Stimulated activated memory B cell treated with anti-CD40 and anti-IgM and Interleukin-4, amounts not matched to agents 10 μg/mL and 1 μg/mL and 100 μg/mL, for 72 hours (primary cell): Measurements from ENCODE around the gene DOK7.

ENCODE experiments used
- ATAC-seq: fragments of 150-1000 bp; cut with Tn5 transposase; 2 replicates; pipeline ENCODE4 v1.10.0; 2021
- H3K27ac Mint-ChIP-seq: one replicate; pipeline ENCODE4 v1.8.0; 2022; ENCODE audit warnings: mild to moderate bottlenecking, mixed read lengths
- H3K27me3 Mint-ChIP-seq: one replicate; pipeline ENCODE4 v1.8.0; 2022; ENCODE audit warnings: mixed read lengths
- H3K36me3 Mint-ChIP-seq: one replicate; pipeline ENCODE4 v1.8.0; 2022; ENCODE audit warnings: mixed read lengths
- H3K4me1 Mint-ChIP-seq: one replicate; pipeline ENCODE4 v1.8.0; 2022; ENCODE audit warnings: mixed read lengths
- H3K4me3 Mint-ChIP-seq: one replicate; pipeline ENCODE4 v1.8.0; 2022; ENCODE audit warnings: mild to moderate bottlenecking, moderate library complexity, mixed read lengths
- H3K9me3 Mint-ChIP-seq: one replicate; pipeline ENCODE4 v1.8.0; 2022; ENCODE audit warnings: mixed read lengths

Gene DOK7

GRCh38 chr4:3462321-3462789, 751 bp upstream of the DOK7 start:
- peak overlapping the region; percentile 65 for H3K4me3 Mint-ChIP-seq
- H3K36me3 Mint-ChIP-seq, result no peaks in the 10 kb centered on the region
- peaks cover 13% of the 10 kb centered on the region for H3K4me1 Mint-ChIP-seq
- peak overlapping the region; percentile 60 for H3K27ac Mint-ChIP-seq
- ATAC-seq, result no peak
- H3K27me3 Mint-ChIP-seq, result peaks cover 40% of the 10 kb centered on the region
- peaks cover 4% of the 10 kb centered on the region for H3K9me3 Mint-ChIP-seq

GRCh38 chr4:3463556-3464348, 646 bp downstream of the DOK7 start:
- Mint-ChIP-seq H3K4me1 (peaks cover 13% of the 10 kb centered on the region), H3K27ac (no peak overlapping the region), H3K9me3 (peaks cover 4% of the 10 kb centered on the region), H3K4me3 (no peak overlapping the region), H3K36me3 (no peaks in the 10 kb centered on the region), H3K27me3 (peaks cover 40% of the 10 kb centered on the region)
- no peak for ATAC-seq

- Mint-ChIP-seq H3K4me3 (no peak overlapping the region), H3K36me3 (no peaks in the 10 kb centered on the region), H3K27me3 (peaks cover 40% of the 10 kb centered on the region), H3K27ac (no peak overlapping the region), H3K4me1 (peaks cover 13% of the 10 kb centered on the region), H3K9me3 (peaks cover 4% of the 10 kb centered on the region)
- no peak for ATAC-seq
Observed at GRCh38 chr4:3464349-3464905, 1.3 kb downstream of the DOK7 start.

GRCh38 chr4:3464911-3465697, 2.0 kb downstream of the DOK7 start:
- Mint-ChIP-seq H3K36me3 (no peaks in the 10 kb centered on the region), H3K4me3 (peak overlapping the region; percentile 30), H3K9me3 (peaks cover 3% of the 10 kb centered on the region), H3K27me3 (peaks cover 42% of the 10 kb centered on the region), H3K27ac (no peak overlapping the region), H3K4me1 (peaks cover 13% of the 10 kb centered on the region)
- ATAC-seq, result no peak

DNA sequence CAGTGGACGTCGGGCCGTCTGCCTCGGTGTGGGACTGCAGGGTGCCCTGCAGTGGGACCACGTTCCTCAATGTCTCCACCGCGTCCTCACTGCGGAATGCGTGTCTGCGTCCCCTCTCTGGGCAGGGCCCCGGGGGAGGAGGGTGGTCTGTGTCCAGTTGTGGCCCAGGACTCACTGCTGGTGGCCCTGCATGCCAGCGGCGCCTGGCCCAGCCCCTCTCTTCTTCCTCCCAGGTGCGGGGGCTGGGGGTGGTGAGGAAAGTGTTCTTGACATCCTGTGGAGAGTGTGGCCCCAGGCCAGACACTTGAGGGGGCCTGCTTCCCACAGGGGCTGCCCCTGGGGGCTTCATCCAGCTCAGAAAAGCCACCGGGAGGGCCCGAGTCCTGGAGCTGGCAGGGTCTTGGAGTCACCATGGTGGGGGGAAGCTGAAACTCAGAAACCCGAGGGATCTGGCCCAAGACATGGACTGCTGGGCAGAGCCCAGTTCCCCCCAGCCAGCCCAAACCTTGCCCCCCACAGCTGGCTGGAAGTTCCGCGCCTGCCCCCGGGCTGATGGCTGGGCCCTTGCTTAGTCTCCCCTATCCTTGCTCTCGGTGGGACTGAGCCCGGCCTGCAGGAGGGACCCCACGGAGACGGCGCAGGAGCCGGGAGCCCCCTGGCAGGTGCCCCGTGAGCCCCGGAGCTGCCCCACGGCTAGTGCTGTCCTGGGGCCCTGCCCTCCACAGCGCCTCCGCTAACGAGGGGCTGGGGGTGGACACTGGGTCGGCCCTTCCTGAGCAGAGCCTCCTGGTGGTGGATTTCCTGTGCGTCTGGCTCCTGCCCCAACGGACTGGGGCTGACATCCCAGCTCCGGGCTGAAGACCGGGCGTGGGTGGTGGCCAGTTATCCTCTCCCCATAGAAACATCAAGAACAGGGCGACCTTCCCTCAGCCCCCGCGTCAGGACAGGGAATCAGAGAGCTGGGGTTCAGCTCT, 2.9 kb downstream of the DOK7 start:
- Mint-ChIP-seq H3K36me3 (no peaks in the 10 kb centered on the region), H3K4me3 (peak overlapping the region; percentile 30), H3K9me3 (no peaks in the 10 kb centered on the region), H3K4me1 (peaks cover 13% of the 10 kb centered on the region), H3K27me3 (peaks cover 51% of the 10 kb centered on the region), H3K27ac (no peak overlapping the region)
- ATAC-seq, result no peak

DNA sequence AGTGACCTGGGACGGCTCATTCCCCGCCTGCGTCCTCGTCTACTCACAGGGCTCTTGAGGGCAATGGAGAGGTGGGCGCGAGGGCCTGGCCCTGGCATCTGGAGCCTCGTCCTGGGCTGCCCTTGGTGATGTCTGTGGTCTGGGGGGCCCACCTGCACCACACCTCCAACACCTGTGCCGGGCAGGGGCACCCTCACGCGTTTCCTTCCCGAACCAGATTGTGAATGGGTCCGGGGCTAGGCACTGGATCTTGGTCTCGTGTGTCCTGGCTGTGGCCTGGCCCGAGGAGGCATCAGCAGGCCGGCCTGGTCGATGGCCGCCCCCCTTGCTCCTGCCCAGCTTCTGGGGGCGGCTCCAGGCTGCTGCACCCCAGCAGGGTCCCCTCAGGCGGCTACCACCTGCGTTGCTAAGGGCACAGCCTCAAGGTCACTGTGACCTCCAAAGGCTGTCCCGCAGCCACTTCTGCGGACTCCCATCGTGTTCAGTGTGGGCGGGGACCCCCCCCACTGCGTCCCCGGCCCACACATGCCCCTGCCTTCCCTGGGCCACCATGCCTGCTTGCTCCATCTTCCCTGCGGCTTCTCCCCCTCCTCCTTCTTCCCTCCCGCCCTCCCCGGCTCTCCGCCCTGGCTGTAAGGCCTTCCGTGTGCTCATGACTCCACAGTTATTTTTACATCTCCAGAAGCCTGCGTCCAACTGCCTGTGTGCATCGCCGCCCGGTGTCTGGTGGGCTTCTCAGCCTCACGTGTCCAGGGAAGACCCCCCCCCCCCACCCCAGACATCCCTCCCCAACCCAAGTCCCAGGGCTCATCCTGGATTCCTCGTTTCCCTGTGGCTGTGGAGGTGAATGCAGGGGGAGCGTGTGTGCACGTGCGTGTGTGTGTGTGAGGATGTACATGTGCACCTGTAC, 3.8 kb downstream of the DOK7 start:
- H3K4me3 Mint-ChIP-seq, result no peak overlapping the region
- H3K27ac Mint-ChIP-seq, result no peak overlapping the region
- no peaks in the 10 kb centered on the region for H3K9me3 Mint-ChIP-seq
- H3K36me3 Mint-ChIP-seq, result no peaks in the 10 kb centered on the region
- H3K4me1 Mint-ChIP-seq, result peaks cover 10% of the 10 kb centered on the region
- H3K27me3 Mint-ChIP-seq, result peaks cover 52% of the 10 kb centered on the region
- no peak for ATAC-seq

GRCh38 chr4:3467601-3468031, 4.5 kb downstream of the DOK7 start:
- peaks cover 52% of the 10 kb centered on the region for H3K27me3 Mint-ChIP-seq
- H3K9me3 Mint-ChIP-seq, result no peaks in the 10 kb centered on the region
- no peak overlapping the region for H3K4me3 Mint-ChIP-seq
- no peak overlapping the region for H3K27ac Mint-ChIP-seq
- peaks cover 3% of the 10 kb centered on the region for H3K4me1 Mint-ChIP-seq
- H3K36me3 Mint-ChIP-seq, result no peaks in the 10 kb centered on the region
- no peak for ATAC-seq

- peaks cover 52% of the 10 kb centered on the region for H3K27me3 Mint-ChIP-seq
- no peak for ATAC-seq
- H3K4me1 Mint-ChIP-seq, result no peaks in the 10 kb centered on the region
- no peak overlapping the region for H3K4me3 Mint-ChIP-seq
- H3K9me3 Mint-ChIP-seq, result no peaks in the 10 kb centered on the region
- no peaks in the 10 kb centered on the region for H3K36me3 Mint-ChIP-seq
- no peak overlapping the region for H3K27ac Mint-ChIP-seq
Observed at GRCh38 chr4:3468154-3468553, 5.0 kb downstream of the DOK7 start.

DNA sequence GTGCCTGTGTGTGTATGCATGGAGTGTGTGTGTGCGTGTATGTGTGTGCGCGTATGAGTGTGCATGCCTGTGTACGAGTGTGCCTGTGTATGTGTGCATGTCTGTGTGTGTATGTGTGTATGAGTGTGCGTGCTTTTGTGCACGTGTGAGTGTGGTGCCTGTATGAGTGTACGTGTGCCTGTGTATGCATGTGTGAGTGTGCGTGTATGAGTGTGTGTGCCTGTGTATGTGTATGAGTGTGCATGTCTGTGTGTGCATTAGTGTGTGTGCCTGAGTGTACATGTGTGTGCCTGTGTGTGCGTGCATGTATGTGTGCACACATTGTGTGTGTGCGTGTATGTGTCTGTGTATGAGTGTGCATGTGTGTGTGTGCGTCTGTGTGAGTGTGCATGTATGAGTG, 5.7 kb downstream of the DOK7 start:
- H3K27me3 Mint-ChIP-seq, result peaks cover 55% of the 10 kb centered on the region
- H3K4me1 Mint-ChIP-seq, result no peaks in the 10 kb centered on the region
- no peak overlapping the region for H3K27ac Mint-ChIP-seq
- H3K36me3 Mint-ChIP-seq, result no peaks in the 10 kb centered on the region
- H3K9me3 Mint-ChIP-seq, result no peaks in the 10 kb centered on the region
- H3K4me3 Mint-ChIP-seq, result no peak overlapping the region
- ATAC-seq, result no peak

GRCh38 chr4:3469386-3470243, 6.5 kb downstream of the DOK7 start:
- H3K27ac Mint-ChIP-seq, result no peak overlapping the region
- no peaks in the 10 kb centered on the region for H3K36me3 Mint-ChIP-seq
- H3K4me3 Mint-ChIP-seq, result no peak overlapping the region
- H3K27me3 Mint-ChIP-seq, result peaks cover 49% of the 10 kb centered on the region
- no peaks in the 10 kb centered on the region for H3K9me3 Mint-ChIP-seq
- ATAC-seq, result no peak
- H3K4me1 Mint-ChIP-seq, result no peaks in the 10 kb centered on the region

DNA sequence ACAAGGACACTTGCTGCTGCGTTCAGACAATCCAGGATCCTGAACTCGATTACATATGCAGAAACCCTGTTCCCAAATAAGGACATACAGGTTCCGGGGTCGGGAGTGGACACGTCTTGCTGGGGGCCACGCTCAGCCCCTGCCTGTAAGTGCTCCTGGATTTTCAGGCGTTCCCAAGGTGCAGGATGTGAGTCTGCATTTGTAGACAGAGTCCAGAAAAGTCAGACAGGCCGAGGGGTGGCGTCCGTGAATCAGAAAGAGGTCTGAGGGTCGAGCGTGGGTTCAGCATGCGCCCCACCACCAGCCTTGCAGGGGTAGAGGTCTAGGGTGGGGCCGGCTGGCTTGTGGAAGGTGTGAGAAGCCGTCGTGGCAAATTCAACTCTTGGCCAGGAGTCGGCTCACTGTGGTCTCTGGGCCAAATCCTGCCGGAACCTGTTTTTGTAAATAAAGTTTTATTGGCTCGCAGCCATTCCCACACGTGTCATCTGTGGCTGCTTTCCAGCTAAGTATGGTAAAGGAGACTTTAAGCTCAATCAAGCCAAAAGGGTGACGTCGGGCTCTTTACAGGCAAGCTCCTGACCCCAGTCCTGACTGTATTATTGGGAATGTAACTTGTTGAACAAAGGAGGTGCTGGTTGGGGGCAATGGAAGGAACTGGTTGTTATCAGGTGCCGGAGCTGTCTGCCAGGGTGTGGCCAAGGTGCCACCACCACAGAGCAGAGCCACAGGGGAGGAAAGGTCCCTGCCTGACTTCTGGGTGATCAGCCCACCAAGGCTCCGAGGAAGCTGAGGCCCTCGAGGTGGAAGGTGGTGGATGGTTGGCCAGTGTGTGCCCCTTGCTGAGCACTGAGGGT, 7.4 kb downstream of the DOK7 start:
- peaks cover 40% of the 10 kb centered on the region for H3K27me3 Mint-ChIP-seq
- no peak overlapping the region for H3K4me3 Mint-ChIP-seq
- no peaks in the 10 kb centered on the region for H3K36me3 Mint-ChIP-seq
- H3K9me3 Mint-ChIP-seq, result no peaks in the 10 kb centered on the region
- no peak for ATAC-seq
- no peak overlapping the region for H3K27ac Mint-ChIP-seq
- H3K4me1 Mint-ChIP-seq, result no peaks in the 10 kb centered on the region

GRCh38 chr4:3471098-3471760, 8.1 kb downstream of the DOK7 start:
- no peak for ATAC-seq
- H3K27ac Mint-ChIP-seq, result no peak overlapping the region
- no peaks in the 10 kb centered on the region for H3K4me1 Mint-ChIP-seq
- no peaks in the 10 kb centered on the region for H3K36me3 Mint-ChIP-seq
- no peaks in the 10 kb centered on the region for H3K9me3 Mint-ChIP-seq
- peaks cover 37% of the 10 kb centered on the region for H3K27me3 Mint-ChIP-seq
- H3K4me3 Mint-ChIP-seq, result no peak overlapping the region
